Ramos (cell line): ENCODE results near the gene FZD2.
"Not testable (repeated sequence)": the region's sequence is repeated elsewhere in the genome, so short reads cannot be mapped to it uniquely, and the experiment has no call there.

Source experiments
- in situ Hi-C: fragments of 300-500 bp; cut with MboI; formaldehyde crosslinking; loops from one replicate; pipeline ENCODE4 v1.14.3; 2022; ENCODE audit warnings: low sequenced_read_pairs; ENCODE audit not compliant: unreplicated experiment

Gene FZD2

DNA sequence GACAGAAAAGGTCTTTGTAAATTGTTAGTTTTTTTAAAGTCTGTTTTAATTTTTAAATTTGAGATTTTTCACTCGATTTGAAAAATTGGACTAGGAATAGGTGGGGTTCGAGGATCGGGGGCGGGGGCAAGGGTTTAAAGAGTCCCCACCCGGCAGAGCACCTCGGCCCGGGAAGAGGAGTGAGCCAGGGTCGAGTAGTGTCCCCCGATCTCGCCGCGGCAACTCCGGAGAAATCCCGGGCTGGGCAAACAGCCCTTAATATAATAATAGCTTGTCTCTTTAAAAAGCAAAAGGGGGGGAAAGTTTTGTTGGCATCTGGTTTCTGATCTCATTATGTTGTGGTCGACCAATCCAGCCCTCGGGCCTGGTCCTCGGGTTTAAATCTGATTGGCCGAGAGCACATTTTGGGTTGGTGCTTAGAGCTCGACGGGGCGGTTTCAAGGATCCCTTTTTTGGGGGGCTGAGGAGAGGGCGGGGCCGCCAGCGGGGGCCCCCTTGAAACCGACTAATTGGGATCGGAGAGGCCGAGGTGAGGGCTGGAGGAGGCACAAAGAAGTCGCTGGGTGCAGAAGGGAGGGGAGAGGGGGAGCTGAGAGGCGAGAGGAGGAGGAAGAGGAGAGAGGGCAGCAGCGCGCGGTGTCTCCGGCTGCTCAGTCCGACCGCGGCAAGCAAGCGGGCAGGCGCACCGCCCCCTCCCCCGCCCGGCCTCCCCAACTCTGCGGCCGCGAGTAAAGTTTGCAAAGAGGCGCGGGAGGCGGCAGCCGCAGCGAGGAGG is at the start of gene FZD2:
FZD2 (plus strand) TSS at position 653 of the 775 bp plus-strand sequence. CDS start 205 bp downstream, outside the sequence.
- in situ Hi-C loops, result no loop called here

DNA sequence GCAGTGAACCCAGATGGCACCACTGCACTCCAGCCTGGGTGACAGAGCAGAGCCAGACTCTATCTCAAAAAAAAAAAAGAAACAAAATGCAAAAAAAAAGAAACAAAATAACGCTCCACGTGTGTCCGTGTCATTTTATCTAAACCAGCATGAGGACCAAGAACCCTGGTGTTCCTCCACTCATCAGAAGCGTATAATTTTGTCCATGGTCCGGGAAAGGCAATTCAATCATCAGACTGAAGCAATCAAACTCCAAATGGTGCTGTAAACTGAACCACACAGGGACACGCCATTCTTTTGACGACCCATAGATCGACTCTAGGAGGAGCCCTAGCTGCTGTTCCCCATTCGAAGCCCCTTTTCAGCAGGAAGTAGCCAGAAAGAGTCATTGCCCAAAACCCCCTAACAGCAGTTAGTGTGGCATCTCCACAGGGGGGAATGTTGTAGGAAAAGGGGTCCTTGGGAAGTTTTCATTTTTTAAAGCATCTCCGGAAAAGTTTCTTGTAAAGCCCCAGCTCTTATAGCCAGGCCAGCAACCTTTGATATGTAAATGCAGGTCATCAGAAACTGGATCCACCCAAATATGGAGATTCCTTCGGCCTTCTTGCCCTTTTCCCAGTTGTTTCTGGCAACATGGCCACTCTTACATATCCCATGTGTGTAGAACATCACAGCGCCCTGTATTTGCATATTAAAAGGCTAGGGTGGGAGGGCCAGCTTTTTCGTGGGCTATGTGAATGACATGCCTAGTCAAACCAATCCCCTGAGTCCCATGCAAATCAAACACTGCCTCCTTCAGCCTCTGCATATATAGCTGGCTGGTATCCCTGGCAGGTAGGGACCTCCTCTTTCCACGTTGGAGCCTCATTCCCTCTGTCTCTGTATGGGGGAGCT is 45.8 kb upstream of the FZD2 start:
- in situ Hi-C loops, result not testable (repeated sequence)

DNA sequence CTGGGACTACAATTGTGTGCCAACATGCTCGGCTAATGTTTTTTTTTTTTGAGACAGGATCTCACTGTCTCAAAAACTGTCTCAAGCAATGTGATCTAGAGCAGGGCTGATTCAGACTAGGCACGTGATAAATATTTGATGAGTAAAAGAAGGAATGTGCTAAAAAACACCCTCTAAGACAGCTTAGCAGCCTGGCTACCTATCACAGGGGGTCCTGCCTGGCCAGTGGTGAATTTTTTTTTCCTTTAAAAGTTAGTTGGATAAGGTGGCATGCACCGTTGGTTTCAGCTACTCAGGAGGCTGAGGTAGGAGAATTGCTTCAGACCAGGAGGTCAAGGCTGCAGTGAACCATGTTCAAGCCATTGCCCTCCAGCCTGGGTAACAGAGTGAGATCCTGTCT is 39.3 kb upstream of the FZD2 start:
- in situ Hi-C loops, result no loop called here

DNA sequence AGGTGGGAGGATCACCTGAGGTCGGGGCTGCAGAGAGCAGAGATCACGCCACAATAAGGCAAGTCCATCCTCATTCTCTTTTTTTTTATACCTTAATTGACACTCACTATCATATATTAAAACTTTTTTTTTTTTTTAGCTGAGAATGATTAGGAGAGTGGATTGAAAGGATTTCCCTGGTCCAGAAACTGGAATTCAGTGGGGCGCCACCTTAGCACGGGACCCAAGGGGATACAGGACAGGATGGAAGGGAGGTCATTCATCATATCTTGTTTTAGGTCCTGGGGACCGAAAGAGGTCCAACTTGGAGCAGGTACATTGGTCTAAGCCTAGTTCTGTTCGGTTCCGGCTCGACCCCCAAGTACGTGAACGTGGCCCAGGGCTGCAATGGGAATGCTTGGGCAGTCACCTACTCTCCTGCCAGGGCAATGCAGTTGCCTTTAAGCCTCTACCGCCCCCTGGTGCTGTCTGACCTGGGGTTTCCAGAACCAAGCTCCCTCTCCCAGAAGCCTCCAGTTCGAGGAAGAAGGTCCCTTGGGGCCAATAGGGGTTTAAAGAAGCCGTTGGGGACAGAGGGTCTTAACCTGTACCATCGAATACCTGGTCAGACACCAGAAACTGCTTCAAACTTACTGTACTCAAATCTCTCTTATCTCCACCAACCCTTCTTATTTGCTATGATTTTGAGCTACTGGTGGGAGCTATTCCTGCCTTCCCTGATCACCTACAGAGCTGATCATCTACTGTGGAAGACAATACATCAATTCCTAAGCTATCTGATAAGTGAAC is 34.2 kb upstream of the FZD2 start:
- in situ Hi-C loops, result no loop called here

DNA sequence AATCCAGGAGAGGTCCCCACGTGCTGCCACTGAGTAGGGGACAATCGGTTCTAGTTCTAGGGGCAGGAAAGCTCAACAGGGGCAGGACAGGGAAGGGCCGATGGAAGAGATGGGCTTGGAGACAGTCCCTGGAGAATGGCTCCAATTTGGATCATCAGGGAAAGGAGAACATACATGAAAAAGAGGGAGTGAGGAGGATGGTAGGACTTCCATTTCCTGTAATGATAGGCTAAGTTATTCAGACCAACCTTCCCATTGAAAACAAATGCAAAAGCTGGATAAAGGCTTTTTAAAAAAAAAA is 33.7 kb upstream of the FZD2 start:
- in situ Hi-C loops, result no loop called here

DNA sequence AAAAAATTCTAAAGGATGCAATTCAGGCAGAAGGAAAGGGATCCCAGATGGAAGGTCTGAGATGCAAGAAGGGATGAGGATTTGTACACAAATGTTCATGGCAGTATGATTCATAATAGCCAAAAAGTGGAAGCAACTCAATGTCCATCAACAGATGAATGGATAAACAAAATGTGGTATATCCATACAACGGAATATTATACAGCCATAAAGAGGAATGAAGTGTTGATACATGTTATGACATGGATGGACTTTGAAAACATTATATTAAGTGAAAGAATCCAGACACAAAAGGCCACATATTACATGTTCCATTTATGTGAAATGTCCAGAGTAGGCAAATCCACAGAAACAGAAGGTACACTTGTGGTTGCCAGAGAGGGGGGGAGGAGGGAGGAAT is 30.2 kb upstream of the FZD2 start:
- in situ Hi-C loops, result loop anchor here (25.0 kb wide), 1 partner anchor 335 kb away; no protein-coding TSS in a partner anchor

DNA sequence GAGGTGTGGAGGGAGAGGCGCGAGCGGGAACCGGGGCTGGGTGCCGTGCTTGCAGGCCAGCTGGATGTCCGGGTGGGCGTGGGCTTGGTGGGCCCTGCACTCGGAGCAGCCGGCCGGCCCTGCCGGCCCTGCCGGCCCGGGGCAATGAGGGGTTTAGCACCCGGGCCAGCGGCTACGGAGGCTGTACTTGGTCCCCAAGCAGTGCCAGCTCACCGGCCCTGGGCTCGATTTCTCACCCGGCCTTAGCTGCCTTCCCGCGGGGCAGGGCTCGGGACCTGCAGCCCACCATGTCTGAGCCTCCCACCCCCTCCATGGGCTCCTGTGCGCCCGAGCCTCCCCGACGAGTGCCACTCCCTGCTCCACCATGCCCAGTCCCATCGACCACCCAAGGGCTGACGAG is 29.3 kb upstream of the FZD2 start:
- in situ Hi-C loops, result loop anchor here (25.0 kb wide), 1 partner anchor 334 kb away; no protein-coding TSS in a partner anchor

DNA sequence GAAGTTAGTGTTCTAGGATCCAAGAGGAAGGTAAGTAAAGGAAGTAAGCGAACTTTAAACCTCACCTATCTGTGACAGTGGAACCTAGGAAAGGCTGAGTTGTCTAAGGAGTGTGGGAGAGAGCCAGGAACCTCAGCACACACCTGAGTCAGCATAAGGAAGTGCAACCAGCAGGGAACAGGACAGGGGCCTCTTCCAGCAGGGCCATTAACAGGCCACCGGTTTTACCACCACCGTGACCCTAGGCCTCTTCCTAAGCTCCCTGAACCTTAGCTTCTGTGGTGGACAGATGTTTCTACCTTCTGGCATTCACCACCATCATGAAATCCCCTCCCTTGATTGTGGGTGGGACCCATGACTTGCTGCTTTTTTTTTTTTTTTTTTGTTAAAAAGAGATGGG is 27.4 kb upstream of the FZD2 start:
- in situ Hi-C loops, result loop anchor here (10.0 to 25.0 kb wide), 2 partner anchors 105 to 332 kb away; no protein-coding TSS in a partner anchor

DNA sequence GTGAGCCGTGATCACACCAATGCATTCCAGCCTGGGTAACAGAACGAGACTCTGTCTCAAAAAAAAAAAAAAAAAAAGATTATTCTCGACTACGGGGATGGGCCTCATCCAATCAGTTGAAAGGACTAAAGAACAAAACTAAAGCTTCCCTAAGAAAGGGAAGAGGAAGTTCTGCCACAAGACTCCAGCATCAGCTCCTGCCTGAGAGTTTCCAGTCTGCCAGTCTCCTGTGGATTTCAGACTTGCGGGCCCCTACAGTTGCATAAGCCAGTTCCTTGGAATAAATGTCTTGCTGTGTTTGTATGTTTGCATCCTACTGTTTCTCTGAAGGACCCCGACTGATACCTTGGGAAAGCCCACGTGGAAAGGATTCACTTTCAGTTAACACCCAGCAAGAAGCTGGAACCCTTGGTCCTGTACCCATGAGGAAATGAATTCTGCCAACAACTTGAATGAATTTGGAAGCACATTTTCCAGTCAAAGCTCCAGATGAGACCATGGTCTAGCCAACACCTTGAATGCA is 26.3 kb upstream of the FZD2 start:
- in situ Hi-C loops, result loop anchor here (10.0 to 25.0 kb wide), 2 partner anchors 104 to 331 kb away; no protein-coding TSS in a partner anchor

DNA sequence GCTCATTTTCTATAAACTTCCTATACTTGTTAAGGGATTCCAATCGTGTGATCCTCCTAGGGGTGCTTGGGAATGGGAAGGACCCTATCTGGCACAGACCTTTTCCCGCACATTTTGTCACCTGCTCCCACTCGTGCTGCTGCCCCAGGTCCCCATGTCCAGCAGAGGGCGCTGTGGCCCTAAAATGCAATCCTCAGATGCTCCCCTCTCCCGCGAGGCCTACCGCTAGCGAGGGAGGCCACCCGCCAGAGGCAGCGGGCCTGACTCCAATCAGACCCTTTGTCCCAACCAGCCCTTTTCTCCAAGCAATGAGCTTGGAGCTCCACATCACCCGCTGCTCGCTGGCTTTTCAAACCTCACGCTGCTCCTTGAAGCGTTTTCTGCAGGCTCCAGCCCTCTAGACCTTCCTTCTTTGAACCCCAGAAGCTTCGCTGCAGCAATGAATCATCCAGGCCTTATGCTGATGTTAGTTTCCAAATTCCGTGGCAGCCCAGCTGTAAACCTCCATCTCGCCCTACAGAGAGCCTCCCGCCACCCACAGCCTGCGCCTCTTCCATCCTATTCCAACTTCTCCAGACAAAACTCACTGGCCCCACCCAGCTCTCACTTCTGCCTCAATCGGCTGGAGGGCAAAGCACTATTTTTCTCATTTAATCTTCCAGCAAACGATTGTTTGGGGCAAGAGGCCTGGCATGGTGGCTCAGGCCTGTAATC is 23.6 kb upstream of the FZD2 start:
- in situ Hi-C loops, result loop anchor here (10.0 to 25.0 kb wide), 2 partner anchors 101 to 329 kb away; no protein-coding TSS in a partner anchor

DNA sequence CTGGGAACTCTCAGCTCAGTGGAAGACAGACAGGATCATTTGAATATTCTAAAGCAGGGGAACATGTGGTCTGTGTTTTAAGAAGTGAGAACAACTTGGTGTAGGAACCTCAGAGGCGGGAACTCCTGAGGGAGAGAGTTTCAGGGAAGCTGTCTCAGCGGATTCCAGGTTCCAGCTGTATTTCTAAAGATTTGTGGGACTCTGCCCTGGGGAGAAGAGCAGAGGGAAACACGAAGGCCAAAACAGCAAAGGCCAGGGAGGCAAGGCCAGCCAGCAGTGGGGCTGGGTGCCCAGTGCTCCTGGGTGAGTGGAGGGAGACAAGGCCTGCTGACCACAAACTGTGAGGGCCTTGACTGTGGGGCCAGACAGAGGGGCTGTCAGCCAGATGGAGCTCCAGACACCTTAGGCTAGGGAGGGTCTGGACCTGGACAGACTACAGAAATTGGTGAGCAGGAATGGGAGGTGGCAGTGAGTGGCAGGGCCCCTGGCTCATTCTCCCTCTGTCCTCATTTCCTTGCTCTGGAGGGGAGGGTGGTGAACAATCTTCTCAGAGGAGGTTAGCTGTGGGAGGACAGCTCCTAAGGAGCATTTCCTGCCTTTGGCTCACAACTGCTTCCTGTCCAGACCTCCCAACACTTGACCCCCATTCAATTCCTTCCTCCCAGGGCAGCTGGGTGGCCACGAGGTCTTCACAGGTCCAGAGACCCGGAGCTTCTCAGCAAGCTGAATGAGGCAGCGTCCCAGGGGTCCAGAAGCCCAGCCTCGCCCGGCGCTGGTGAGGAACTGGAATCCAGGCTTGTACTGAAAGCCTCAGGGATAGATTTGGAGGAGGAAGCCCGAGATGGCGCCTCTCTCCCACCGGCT is 21.0 kb upstream of the FZD2 start:
- in situ Hi-C loops, result loop anchor here (10.0 to 25.0 kb wide), 2 partner anchors 98 to 326 kb away; no protein-coding TSS in a partner anchor

DNA sequence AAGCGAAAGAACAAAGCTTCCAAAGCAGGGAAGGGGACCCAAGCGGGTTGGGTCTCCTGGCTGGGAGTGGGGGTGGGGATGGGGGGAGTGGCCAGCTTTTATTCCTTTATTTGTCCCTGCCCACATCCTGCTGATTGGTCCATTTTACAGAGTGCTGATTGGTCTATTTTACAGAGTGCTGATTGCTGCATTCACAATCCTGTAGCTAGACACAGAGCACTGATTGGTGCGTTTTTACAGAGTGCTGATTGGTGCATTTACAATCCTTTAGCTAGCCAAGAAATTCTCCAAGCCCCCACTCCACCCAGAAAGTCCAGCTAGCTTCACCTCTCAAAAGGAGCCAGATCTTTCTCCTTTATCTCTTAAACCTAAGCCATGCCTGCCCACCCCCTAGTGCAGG is 19.4 kb upstream of the FZD2 start:
- in situ Hi-C loops, result loop anchor here (10.0 to 25.0 kb wide), 2 partner anchors 97 to 324 kb away; no protein-coding TSS in a partner anchor

DNA sequence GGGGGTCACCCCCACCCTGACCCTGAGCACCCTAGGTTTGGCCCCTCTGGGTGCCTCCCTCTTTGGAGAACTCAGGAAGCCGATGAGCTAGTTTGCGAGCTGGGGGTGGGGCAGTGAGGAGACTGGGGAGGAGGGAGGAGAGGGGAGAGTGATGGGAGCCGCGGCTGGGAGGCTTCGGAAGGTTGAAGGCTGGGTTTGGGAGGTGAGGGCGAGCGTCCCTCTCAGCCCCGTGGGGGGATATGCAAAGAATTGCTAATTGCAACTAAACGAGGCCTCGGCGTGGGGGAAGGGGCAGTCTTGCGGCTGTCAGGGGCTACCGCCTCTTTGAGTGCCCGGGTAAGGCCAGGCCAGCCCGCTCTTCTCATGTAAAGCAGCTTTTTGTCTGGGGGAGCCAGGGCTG is 17.6 kb upstream of the FZD2 start:
- in situ Hi-C loops, result loop anchor here (10.0 to 25.0 kb wide), 2 partner anchors 95 to 323 kb away; no protein-coding TSS in a partner anchor

DNA sequence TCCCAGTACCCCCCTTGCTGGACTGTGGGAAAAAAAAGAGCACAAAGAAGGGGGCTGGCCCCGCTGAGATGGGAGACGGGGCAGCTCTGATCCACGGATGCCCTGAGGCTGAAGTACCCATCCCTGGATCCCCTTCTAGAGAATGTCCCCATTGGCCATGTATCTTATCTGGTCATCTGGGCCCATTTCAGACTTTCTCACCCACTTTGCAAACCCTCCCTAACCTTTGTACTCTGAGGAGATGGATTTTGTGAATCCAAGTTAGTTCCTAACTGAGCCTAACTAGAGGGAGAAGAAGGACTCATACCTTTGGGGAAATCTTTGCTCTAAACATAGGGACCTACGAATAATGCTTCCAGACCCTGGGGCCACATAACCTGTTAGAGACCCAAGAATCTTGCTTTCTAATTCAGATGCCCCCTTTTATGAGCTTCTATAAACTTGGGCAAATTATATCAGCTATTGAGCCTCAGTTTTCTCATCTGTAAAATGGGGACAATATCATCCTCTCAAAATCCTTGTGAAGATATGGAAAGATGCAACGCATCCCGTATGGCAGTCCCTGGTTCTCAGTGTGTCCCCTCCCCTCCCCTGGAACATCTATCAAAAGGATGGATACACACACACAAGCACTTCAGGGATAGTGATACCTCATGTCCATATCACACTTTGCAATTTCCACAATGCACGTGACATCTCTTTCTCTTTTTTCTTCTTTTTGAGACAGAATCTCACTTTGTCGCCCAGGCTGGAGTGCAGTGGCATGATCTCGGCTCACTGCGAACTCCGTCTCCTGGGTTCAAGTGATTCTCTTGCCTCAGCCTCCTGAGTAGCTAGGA is 16.8 kb upstream of the FZD2 start:
- in situ Hi-C loops, result loop anchor here (25.0 kb wide), 1 partner anchor 322 kb away; no protein-coding TSS in a partner anchor

DNA sequence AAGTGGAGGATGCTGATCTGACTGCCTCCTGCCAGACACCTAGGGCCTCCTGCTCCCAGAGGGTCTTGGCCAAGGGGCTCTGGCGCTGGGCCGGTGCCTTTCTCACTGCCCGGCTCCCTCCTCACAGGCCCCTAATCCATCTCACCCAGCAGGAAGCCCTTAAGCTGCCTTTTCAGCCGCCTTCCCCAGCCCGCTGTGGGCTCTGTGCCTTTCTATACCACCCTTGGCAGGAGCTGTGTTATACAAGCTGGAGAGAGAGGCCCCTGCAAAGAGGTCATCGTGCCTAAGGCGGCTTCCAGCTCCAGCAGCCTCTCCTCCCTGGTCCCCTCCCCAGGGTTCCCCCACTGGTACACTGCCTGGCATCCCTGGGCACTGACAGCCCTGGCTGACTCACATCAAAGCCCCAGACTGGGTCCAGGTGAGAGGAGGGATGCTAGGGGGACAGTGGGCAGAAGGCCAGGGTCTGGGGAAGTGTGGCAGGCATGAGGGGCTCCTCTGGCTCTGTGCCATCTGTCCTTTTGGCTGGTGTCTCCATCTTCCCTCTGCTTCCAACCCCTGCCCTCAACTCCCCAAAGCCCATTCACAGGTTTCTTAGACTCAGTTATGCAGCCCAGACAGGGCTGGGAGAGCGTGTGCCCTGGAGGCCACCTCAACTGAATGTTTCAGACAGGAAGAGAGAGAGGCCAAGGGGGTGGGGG is 15.3 kb upstream of the FZD2 start:
- in situ Hi-C loops, result loop anchor here (25.0 kb wide), 1 partner anchor 320 kb away; no protein-coding TSS in a partner anchor

DNA sequence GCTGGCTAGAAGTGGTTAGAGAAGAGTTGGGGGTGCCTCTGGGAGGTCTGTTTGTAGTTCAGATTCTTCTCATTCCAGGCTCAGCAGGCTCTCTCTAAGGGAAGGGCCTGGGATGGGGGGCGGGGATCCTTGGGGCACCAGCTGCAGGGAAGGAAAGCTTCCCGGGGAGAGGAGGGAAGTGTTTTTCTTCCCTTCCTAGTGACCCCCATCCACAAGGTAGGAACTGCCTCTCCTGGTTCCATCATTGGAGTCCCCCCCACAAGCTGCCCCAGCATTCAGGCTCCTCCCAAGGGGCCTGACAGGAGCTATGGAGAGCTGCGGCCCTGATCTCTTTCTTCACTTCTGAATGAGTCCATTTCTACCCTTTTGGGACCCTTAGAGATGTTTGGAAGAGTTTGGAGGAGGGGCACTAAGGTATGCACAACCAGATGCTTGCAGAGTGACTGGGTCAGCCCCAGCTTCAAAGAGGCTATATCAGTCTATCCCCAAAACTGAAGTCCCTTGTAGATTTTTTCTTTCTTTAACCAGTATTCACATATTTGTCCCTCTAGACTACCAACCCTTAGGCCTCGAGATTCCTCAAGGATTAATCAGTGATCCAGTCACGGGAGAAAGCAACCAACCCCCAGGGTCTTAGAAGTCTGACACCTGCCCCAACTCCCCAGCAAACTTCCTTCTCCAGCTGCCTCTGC is 13.9 kb upstream of the FZD2 start:
- in situ Hi-C loops, result loop anchor here (25.0 kb wide), 1 partner anchor 319 kb away; no protein-coding TSS in a partner anchor
